Mucosa of rectum (tissue), 2 donors: ENCODE results near the gene ADAM30.

Experiments
- H3K27ac ChIP-seq, 2 donors: one replicate each; pipeline ENCODE4 v1.7.0; 2013; ENCODE audit warnings: inconsistent platforms in 2 of 2, low read depth in 2 of 2, low read length in 2 of 2
- H3K27me3 ChIP-seq, 2 donors: one replicate each; pipeline ENCODE4 v1.7.0; 2013; ENCODE audit warnings: low read length in 2 of 2; ENCODE audit not compliant: control insufficient read depth in 2 of 2, insufficient read depth in 2 of 2
- H3K36me3 ChIP-seq, 2 donors: one replicate each; pipeline ENCODE4 v1.7.0; 2013; ENCODE audit warnings: low read length in 2 of 2; ENCODE audit not compliant: control insufficient read depth in 2 of 2, insufficient read depth in 2 of 2
- H3K4me1 ChIP-seq, 2 donors: one replicate each; pipeline ENCODE4 v1.7.0; 2013; ENCODE audit warnings: low read length in 2 of 2, mild to moderate bottlenecking in 1 of 2; ENCODE audit not compliant: control insufficient read depth in 2 of 2, insufficient read depth in 2 of 2
- H3K4me3 ChIP-seq, 2 donors: one replicate each; pipeline ENCODE4 v1.7.0; 2013; ENCODE audit warnings: low read length in 2 of 2
- H3K9ac ChIP-seq, 2 donors: one replicate each; pipeline ENCODE4 v1.7.0; 2013; ENCODE audit warnings: low read length in 2 of 2, low read depth in 1 of 2, mild to moderate bottlenecking in 1 of 2
- H3K9me3 ChIP-seq, 2 donors: one replicate each; pipeline ENCODE4 v1.7.0; 2013; ENCODE audit warnings: low read length in 2 of 2; ENCODE audit not compliant: control insufficient read depth in 2 of 2
- donor health status: healthy.
- donor health status: Normal muscosa, but diverticular disease.

The ADAM30 gene

DNA sequence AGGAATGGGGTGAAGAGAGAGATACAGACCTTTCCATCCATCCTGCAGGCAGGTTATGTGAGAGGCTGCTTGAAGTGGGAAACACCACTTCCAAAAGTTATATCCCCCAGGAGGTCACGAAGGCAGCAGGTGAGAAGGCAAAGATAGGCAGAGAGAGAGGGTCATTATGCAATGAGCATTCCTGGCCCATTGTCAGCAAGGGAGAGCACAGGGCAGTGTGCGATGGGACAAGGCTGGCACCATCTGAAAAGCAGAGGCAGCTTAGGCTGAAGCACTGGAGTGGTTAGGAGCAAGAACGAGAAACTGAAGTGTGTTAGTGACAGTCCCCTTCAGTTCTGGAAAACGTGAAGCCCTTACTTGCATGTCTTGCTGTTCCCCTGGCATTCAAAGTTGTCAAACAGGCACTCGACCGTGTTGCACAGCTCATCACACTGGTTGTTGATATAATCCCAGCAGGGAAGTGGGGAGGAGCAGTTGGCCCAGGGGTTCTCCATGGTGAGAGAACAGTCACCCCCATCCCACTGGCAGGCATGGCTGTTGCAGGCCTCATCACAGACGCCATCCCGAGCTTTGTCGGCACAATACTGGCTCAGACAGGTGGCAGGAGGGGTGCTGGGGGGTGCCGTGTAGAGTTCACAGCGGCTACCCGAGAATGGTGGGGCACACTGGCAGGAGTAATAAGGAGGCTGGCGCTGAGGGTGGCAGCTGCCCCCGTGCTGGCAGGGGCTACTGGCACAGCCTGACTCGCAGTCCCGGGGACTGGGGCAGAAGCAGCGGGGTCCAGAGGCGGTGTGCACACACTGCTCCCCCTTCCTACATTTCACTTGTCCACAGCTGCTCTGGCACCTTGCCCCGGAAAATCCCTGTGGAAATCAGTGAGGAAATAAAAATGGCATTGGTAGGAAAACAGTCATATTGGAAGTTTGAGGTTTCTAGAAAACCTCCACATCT lies 28.9 kb upstream of the ADAM30 start:
- Histone ChIP-seq H3K27ac (no peak overlapping the region), H3K4me3 (no peak overlapping the region), H3K36me3 (peaks cover 71 to 78% of the 10 kb centered on the region in 2 donors), H3K9me3 (no peaks in the 10 kb centered on the region), H3K4me1 (no peaks in the 10 kb centered on the region), H3K9ac (no peak overlapping the region), H3K27me3 (no peaks in the 10 kb centered on the region)

DNA sequence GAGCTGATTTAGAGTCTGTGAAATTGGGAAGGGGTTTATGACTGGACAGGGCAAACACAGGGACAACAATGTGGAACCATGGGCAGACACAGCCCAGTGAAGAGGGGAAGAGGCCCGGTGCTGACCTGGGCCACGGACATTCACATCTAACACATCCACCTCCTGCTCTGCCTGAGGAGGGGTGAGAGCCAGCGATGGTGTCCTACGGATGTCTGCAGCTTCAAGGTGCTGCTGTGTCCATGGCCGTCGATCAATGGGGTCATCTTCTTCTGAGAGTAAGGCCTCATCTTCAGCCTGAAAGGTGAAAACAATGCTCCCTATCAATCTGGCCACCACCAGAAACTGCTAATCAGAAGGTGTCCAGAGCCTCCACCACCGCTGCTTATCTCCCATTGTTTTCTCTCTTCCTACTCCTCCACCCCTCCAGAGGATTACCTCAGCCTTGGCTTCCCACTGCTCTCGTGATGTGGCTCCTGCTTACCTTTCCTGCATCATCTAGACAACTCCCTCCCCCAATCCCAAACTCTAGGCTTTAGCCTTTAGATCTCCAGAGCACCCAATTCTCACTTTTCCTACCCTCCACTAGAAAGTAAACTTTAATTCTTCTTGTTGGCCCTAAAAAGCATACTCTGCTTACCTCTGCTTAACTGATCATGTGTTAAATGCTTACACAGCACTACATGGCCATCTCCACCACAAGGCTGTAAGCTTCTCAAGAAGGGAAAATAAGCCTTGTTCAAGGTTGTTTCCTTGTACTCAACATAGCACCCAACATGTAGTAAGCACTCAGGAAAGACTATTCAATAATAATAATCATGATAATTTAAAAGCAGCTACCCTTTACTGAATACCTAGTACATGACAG lies 24.0 kb upstream of the ADAM30 start:
- Histone ChIP-seq H3K27me3 (no peaks in the 10 kb centered on the region), H3K4me3 (no peak overlapping the region), H3K4me1 (no peaks in the 10 kb centered on the region), H3K9me3 (no peaks in the 10 kb centered on the region), H3K36me3 (peaks cover 83 to 90% of the 10 kb centered on the region in 2 donors), H3K27ac (no peak overlapping the region), H3K9ac (no peak overlapping the region)

DNA sequence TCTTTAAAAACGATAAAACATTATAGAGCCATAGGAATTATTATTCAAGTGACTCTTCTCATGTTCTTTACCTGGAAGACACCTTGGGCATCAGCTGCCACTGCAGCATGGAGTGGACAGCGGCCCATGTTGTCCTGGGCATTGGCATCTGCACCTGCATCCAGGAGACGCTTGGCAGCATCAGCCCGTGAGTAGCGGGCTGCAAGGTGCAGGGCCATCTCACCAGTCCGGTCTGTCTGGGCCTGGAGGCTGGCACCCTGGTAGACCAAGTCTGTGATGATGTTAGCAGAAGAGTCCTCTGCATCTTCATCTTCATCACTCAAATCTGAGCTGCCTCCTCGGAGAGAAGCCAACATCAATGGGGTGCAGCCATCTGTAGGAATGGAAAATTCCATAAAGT lies 22.9 kb upstream of the ADAM30 start:
- Histone ChIP-seq H3K4me3 (no peak overlapping the region), H3K27ac (no peak overlapping the region), H3K4me1 (no peaks in the 10 kb centered on the region), H3K9me3 (no peaks in the 10 kb centered on the region), H3K9ac (no peak overlapping the region), H3K27me3 (no peaks in the 10 kb centered on the region), H3K36me3 (peaks cover 84 to 92% of the 10 kb centered on the region in 2 donors)

DNA sequence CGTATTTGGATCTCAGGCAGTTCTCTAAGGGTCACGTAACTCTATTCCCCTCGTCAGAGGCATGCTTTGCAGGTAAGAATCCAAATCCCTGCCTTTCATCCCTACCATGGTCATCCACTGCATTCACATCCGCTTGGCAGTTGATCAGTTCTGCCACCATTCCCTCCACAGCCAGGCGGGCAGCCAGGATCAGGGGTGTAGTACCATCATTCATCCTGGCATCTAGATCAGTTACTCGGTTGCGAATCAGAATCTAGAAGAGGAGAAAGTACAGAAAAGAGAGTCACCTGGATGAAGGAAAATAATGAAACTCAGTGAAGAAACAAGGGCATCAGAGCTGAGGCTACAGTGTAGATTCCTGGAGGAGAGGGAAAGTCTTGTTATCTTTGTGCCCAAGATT lies 22.0 kb upstream of the ADAM30 start:
- H3K36me3 ChIP-seq: peaks cover 77 to 82% of the 10 kb centered on the region in 2 donors
- no peak overlapping the region for H3K27ac ChIP-seq
- no peaks in the 10 kb centered on the region for H3K4me1 ChIP-seq
- no peaks in the 10 kb centered on the region for H3K9me3 ChIP-seq
- no peak overlapping the region for H3K9ac ChIP-seq
- H3K27me3 ChIP-seq: no peaks in the 10 kb centered on the region
- H3K4me3 ChIP-seq: no peak overlapping the region

DNA sequence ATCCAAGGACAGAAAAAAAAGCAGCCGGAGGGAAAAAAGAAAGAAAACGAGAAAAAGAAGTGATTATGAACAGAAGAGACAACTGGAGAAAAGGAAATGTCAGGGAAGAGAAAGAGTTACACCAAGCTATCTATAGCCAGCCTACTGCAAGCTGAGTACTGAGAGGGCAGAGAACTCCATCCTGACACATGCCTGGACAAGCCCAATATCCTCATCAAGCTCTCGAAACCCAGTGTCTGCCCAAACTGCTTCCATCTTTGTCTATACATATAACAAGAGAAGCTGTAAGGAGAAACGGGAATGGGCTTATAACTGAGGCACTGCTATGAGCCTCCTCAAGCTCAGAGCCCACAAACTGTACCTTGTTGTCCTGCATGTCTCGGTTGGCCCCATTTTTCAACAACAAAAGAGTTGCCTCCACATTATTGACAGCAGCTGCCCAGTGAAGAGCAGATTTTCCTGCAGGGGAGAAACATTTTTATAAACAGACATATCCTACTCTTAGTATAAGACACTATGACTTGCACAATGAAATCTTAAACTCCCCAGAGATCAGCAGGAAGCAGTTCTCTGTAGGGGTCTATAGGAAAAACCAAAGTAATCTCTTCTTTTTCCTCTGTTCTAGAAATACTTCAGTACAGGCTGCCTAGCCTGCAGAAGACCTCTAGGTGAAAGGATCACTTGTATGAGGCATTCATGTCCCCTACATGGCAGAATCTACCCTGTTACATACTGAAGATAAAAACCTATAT lies 21.2 kb upstream of the ADAM30 start:
- Histone ChIP-seq H3K27me3 (no peaks in the 10 kb centered on the region), H3K36me3 (peaks cover 70 to 74% of the 10 kb centered on the region in 2 donors), H3K9ac (no peak overlapping the region), H3K9me3 (no peaks in the 10 kb centered on the region), H3K27ac (no peak overlapping the region), H3K4me3 (no peak overlapping the region), H3K4me1 (no peaks in the 10 kb centered on the region)

DNA sequence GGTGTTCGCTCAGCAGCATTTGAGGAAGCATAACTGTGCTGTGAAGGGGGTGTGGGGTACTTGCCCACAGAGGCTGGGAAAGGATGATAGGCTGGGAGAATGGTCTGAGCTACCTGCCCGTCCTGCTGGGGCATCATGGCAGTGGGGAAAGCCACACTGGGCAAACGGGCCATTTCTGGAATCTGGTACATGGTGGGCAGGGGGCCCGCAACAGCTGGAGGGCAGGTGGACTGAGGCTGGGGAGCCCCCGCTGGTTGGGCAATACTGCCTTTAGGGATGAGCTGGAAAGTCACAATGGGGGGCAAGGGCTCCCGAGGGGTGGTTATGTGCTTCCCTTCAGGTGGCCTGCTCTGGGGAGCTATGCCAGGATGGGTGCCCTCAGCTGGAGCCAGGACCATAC lies 19.2 kb upstream of the ADAM30 start:
- Histone ChIP-seq H3K4me1 (no peaks in the 10 kb centered on the region), H3K9ac (no peak overlapping the region), H3K36me3 (peaks cover 51 to 56% of the 10 kb centered on the region in 2 donors), H3K27me3 (no peaks in the 10 kb centered on the region), H3K4me3 (no peak overlapping the region), H3K9me3 (no peaks in the 10 kb centered on the region), H3K27ac (no peak overlapping the region)

DNA sequence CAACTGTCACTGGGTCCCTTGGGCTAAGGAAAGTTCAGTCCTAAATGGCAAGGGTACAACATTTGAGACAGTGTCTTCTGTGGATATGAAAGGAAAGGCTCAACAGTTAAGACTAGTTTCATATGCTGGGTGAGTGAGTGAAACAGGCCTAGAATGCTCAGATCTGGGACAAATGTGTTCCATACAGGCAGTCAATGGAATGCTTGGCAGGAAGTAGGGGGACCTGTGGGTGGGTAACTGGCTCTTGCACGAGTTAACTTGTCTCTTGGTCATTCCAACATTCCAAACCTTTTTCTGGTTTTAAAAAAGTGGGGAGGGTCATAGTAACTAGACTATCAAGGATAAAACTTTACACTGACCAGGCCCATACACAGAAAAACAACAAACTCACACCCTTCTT lies 17.8 kb upstream of the ADAM30 start:
- H3K9me3 ChIP-seq: no peaks in the 10 kb centered on the region
- H3K36me3 ChIP-seq: peaks cover 40 to 43% of the 10 kb centered on the region in 2 donors
- no peaks in the 10 kb centered on the region for H3K27me3 ChIP-seq
- H3K27ac ChIP-seq: no peak overlapping the region
- no peak overlapping the region for H3K9ac ChIP-seq
- no peaks in the 10 kb centered on the region for H3K4me1 ChIP-seq
- no peak overlapping the region for H3K4me3 ChIP-seq

DNA sequence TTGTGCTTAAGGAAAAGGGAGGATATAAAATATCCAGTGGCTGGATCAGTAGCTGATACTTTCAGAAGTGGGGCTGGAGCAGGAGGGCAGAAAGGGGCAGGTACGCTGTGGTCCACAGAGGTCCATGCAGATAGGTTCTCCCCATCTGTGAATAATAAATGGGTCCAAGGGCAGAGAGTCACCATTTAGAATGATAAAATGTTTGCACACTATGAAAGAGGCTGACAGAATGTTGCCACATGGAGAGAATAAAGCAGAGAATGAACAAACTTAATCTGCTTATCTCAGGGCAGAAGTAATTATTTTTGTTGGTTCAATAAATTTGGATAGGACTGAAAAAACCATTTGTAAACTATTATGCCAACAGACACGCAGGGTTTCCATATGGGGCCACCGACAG lies 16.6 kb upstream of the ADAM30 start:
- Histone ChIP-seq H3K9me3 (no peaks in the 10 kb centered on the region), H3K4me3 (no peak overlapping the region), H3K4me1 (no peaks in the 10 kb centered on the region), H3K27ac (no peak overlapping the region), H3K36me3 (peaks cover 32 to 33% of the 10 kb centered on the region in 2 donors), H3K27me3 (no peaks in the 10 kb centered on the region), H3K9ac (no peak overlapping the region)

DNA sequence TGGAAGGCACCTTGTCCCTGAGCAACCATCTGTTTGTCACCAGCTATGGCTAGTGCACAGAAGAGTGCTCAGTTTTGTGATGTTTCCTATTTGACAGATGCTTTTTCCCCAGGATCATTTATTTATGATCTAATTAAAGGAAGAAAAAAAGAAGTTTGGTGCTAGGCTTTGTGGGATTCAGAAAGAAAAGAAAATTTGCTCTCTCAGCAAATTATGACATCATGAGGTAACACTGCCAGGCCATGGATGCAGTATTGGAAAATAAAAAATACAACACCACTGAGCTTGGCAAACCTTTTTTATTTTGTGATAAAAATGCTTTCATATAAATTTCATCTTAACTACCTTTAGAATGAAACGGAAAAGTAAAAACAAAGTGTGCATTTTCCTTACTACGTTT lies 15.5 kb upstream of the ADAM30 start:
- Histone ChIP-seq H3K4me3 (no peak overlapping the region), H3K36me3 (peaks cover 22 to 24% of the 10 kb centered on the region in 2 donors), H3K4me1 (no peaks in the 10 kb centered on the region), H3K27ac (no peak overlapping the region), H3K9me3 (no peaks in the 10 kb centered on the region), H3K9ac (no peak overlapping the region), H3K27me3 (no peaks in the 10 kb centered on the region)
